ENCODE measurements around the gene SNX1.
"Not testable (repeated sequence)": the region's sequence is repeated elsewhere in the genome, so short reads cannot be mapped to it uniquely, and the experiment has no call there.

SNX1 gene

GRCh38 chr15:64073496-64073895, 22.3 kb upstream of the SNX1 start:
- DNase-seq (ENCODE audit: low spot score); FAIRE-seq: not testable (repeated sequence)

GRCh38 chr15:64082757-64083156, 13.0 kb upstream of the SNX1 start:
- DNase-seq (ENCODE audit: low spot score), result no peak
- no peak for FAIRE-seq

- FAIRE-seq, result no peak
- no peak for DNase-seq (ENCODE audit: low spot score)
Measured at GRCh38 chr15:64089543-64090280, 6.1 kb upstream of the SNX1 start.

- no peak for FAIRE-seq
- no peak for DNase-seq (ENCODE audit: low spot score)
Measured at GRCh38 chr15:64090527-64090926, 5.3 kb upstream of the SNX1 start.

- no peak for FAIRE-seq
- no peak for DNase-seq (ENCODE audit: low spot score)
Measured at GRCh38 chr15:64092075-64092820, 3.5 kb upstream of the SNX1 start.

GRCh38 chr15:64092864-64093626, 2.7 kb upstream of the SNX1 start:
- FAIRE-seq (no peak), DNase-seq (ENCODE audit: low spot score) (peak; percentile 62)

- FAIRE-seq, result peak; percentile 46
- peak; percentile 98 for DNase-seq (ENCODE audit: low spot score)
Measured at GRCh38 chr15:64093627-64094417, 2.0 kb upstream of the SNX1 start, which contains the start of gene CIAO2A. Gene CIAO2A, minus strand, starts transcription at chr15:64093838. Its CDS starts 70 bp downstream, at chr15:64093768.

GRCh38 chr15:64095431-64095794, 369 bp upstream of the SNX1 start:
- DNase-seq (ENCODE audit: low spot score) (no peak), FAIRE-seq (no peak)

GRCh38 chr15:64096668-64097384, 1.0 kb downstream of the SNX1 start:
- FAIRE-seq (no peak), DNase-seq (ENCODE audit: low spot score) (peak; percentile 23)

- FAIRE-seq (no peak), DNase-seq (ENCODE audit: low spot score) (no peak)
Measured at GRCh38 chr15:64099379-64099778, 3.6 kb downstream of the SNX1 start.

GRCh38 chr15:64100958-64101357, 5.2 kb downstream of the SNX1 start:
- FAIRE-seq (no peak), DNase-seq (ENCODE audit: low spot score) (no peak)

- no peak for FAIRE-seq
Measured at GRCh38 chr15:64102497-64102896, 6.7 kb downstream of the SNX1 start.

GRCh38 chr15:64105113-64105704, 9.4 kb downstream of the SNX1 start:
- FAIRE-seq (no peak), DNase-seq (ENCODE audit: low spot score) (no peak)

More at GRCh38 chr15:64102497-64102896, 6.7 kb downstream of the SNX1 start:
- no peak for DNase-seq (ENCODE audit: low spot score)

GRCh38 chr15:64107337-64107736, 11.6 kb downstream of the SNX1 start:
- no peak for DNase-seq (ENCODE audit: low spot score)
- no peak for FAIRE-seq

- not testable (repeated sequence) for DNase-seq (ENCODE audit: low spot score); FAIRE-seq
Measured at GRCh38 chr15:64110108-64110701, 14.4 kb downstream of the SNX1 start.

GRCh38 chr15:64110950-64111678, 15.3 kb downstream of the SNX1 start:
- no peak for FAIRE-seq
- no peak for DNase-seq (ENCODE audit: low spot score)

GRCh38 chr15:64111679-64112050, 15.9 kb downstream of the SNX1 start:
- DNase-seq (ENCODE audit: low spot score) (no peak), FAIRE-seq (no peak)

GRCh38 chr15:64112073-64112772, 16.4 kb downstream of the SNX1 start:
- no peak for DNase-seq (ENCODE audit: low spot score)
- FAIRE-seq, result no peak

Measured in urothelium cell line (cell line).